Erythroblast (primary cell): ENCODE data around the gene CCSER1.

Experiments
- GATA1 ChIP-seq: IDR thresholded peaks from 2 replicates; pipeline ENCODE4 v1.6.1; 2011; ENCODE audit warnings: low read depth, mild to moderate bottlenecking, control low read depth, low read length, moderate library complexity
- POLR2A ChIP-seq: IDR thresholded peaks from 2 replicates; pipeline ENCODE4 v1.6.1; 2011; ENCODE audit warnings: mild to moderate bottlenecking, low read length

GRCh38 chr4:91099666-91100065 lies 972.5 kb downstream of the CCSER1 start:
- TF ChIP-seq POLR2A (no peak), GATA1 (no peak)
